Measurements from ENCODE around the gene MOGAT1.

Gene MOGAT1, protein sequence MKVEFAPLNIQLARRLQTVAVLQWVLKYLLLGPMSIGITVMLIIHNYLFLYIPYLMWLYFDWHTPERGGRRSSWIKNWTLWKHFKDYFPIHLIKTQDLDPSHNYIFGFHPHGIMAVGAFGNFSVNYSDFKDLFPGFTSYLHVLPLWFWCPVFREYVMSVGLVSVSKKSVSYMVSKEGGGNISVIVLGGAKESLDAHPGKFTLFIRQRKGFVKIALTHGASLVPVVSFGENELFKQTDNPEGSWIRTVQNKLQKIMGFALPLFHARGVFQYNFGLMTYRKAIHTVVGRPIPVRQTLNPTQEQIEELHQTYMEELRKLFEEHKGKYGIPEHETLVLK

GRCh38 chr2:222671259-222672067 is at the start of gene MOGAT1:
TSS of gene MOGAT1 (plus strand) at chr2:222671658. CDS start at chr2:222671786, 128 bp downstream.
- DNase-seq: peak; percentile 9

DNA sequence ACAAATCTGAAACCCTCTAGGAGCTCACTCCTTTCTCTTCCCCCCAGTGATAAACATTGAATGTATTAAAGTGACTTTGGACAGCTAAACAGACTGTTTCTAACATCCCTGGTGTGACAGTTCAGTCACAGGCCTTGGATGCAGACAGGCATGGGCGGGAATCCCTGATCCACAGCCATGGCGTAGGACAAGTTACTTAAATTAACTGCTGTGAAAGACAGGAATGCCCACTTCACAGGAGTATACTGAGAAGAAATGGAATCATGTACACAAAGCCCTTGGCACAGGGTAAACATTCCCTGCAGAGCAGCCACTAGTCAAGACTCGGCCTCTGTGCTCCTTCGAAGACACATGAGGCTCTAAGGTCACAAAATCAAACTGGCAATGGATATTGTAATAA is 49.6 kb upstream of the MOGAT1 start:
- no peak for DNase-seq

GRCh38 chr2:222622910-222623309 is 48.5 kb upstream of the MOGAT1 start:
- no peak for DNase-seq

DNA sequence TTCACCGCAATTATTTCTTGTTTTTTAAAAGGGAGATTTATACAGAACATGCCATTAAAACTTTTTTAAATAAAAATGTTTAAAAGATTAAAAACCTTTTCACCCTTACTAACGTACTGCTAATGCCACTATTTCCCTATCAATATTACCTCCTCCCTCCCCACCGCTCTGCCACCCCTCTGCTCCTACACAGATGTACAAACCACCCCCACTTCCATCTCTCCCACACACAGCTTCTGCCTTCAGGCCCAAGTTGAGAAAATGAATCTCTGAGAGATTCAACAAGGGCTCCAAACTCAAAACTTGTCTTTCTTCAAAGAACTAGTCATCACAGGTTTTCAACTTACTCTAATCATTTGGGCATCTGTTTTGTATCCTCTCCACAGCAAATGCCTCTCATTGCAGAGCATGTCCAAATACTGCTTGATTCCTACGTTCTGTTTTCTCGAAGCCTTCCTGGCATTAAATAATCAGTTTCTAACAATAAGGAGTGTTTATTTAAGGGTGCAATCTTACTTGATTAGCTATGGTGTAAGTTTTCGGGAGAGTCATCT is 47.6 kb upstream of the MOGAT1 start:
- no peak for DNase-seq

GRCh38 chr2:222627764-222628163 is 43.7 kb upstream of the MOGAT1 start:
- DNase-seq: no peak

DNA sequence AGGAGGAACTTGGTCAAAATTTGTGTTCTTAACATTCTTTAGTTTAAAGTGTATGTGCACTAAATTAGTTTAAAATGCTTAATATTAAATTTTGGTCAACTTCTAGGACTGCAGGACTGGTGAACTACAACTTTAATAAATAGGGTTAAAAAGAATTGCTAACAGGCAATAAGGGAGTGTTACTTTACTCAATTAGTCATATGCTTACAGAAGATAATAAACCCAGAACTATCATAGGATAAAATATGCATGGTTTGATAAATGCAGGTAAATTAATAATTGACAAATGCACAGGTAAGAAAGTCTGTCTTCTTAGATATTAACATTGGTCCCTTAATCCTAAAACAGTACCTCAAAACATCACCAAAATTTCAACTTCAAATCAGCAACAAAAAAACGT is 36.2 kb upstream of the MOGAT1 start:
- no peak for DNase-seq

DNA sequence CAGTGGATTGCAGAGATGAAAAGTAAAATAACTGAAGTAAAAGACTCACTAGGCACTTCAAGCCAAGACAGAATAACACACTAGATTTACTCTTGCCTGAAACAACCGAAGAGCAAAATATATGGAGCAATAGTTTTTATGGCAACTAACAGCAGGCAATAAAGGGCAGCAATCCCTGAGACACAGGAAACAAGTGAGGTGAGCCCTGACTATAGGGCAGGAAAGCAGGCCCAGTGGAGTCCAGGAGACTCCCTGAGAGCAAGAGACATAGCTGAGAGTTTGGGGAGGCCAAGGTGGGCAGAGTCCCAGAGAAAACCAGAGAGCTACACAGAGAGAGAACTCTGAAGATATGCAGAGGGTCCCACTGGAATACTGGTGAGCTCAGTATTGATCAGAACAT is 34.4 kb upstream of the MOGAT1 start:
- no peak for DNase-seq

DNA sequence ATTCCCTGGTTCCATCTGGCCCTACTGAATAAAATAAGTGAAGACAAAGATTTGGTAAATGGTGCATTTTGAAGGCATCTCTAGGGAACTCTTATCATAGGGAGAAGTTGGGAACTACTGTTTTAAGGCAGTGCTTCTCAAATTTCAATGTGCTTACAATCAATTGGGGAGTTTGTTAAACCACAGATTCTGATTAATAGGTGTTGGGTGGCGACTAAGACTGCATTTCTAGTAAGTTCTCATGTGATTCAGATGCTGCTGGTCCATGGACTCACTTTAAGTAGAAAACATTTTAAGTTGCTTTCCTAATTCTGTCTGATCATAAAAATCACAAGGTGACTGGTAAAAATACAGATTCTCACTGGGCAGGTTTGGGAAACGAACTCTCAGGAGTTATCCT is 30.1 kb upstream of the MOGAT1 start:
- no peak for DNase-seq

DNA sequence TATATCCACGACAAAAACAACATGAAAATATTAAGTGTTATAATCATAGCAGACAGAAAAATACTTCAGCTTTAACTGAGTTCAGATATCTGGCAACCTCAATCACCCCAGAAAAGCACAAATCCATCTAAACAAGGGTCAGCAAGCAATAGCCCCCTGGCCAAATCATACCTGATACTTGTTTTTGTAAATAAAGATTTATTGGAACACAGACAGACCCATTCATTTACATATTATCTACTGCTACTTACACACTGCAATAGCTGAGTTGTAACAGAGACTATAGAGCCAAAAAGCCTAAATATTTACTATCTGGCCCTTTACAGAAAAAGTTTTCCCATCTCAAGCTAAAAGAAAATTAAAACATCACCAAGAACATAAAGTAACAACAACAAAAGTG is 28.3 kb upstream of the MOGAT1 start:
- DNase-seq: no peak

DNA sequence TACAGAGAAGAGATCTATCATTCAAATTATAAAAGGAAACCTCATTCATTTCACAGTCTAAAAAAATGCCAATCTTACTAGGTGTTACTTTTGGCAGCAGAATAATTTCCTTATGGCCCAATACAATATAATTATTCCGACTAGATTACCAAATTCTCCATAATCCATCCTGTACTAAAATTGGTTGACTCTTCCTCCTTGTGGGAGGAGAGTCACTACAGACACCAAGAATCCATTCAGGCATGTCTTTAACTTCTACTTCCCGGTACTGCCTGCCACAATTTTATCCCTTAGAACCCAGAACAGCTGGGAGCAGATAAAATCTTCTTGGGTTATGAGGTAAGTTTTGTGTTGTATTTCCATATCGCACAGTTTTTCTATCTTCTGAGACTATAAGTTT is 25.4 kb upstream of the MOGAT1 start:
- DNase-seq: no peak

DNA sequence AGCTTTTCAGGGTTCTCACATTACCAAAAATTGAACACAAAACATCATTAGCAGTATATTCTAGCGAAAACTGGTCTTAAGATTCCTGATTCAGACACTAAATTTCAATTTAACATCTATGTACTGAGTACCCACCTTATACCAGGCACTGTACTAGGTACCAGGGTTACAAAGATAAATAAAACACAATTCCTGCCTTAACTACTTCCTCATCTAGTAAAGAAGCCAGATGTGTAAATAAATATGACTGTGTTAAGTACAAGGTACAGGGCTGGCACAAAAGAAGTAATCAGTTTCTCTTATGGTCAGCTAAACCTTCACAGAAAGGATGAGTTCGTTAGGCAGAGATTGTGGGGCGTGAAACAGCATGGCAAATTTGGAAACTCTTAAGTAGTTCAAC is 21.7 kb upstream of the MOGAT1 start:
- DNase-seq: no peak

DNA sequence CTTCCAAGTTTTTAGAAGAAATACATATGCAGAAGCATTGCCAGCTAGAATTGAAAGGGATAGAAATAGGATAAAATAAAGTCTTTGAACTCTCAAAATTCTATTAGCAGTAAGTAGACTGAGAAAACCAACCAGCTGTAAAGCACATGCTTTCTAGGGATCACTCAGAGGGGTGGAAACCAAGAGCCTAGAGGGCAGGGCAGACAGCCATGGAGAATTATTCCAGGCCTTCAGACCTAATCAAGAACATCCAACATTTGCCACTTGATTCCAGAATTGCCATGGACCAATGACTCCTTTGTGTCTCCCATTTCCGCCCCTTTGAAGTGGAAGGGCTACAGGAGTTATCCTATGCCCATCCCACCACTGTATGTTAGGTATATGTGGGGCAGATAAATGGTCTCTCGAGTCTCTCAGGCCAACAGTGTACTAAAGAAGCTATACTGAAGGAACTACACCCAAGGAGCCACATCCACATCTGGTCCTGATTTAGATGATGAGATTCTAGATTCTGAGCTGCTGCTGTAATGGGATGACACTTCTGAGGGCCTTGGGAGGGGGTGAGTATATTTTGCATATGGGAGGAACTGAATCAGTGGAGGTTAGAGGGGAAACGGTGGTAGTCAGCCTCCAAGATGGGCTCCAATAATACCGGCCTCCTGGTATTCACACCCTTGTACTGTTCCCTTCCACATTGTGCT is 19.6 kb upstream of the MOGAT1 start:
- no peak for DNase-seq

DNA sequence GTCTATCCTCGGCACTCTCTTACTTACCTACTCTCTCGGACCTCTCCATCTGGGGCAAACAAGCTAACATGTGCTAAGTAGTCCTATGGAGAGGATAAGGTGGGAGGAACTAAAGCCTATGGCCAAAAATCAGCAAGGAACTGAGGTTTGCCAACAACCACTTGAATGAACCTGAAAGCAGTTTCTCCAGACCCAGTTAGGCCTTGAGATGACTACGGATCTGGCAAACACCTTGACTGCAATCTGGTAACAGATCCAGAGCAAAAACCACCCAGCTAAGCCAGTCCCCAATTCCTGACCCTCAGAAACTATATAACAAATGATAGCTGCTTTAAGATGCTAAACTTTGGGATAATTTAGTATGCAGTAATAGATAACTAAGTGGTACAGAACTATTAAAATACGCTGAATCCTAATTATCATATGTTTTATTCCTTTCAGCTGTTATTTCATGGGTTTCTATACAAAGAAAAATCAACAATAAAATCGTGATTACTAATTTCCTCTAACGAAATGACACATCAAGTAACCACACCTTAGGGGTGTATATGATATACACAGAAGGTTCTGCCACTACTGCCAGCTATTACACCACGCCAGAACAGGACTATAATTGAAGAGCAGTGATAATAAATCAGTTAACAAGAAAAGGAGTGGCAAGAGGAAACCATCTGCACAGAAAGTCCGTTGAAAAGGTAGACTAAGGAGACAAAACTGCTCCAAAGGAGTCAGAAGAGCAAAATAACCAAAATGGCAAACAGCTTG is 18.8 kb upstream of the MOGAT1 start:
- DNase-seq: no peak

DNA sequence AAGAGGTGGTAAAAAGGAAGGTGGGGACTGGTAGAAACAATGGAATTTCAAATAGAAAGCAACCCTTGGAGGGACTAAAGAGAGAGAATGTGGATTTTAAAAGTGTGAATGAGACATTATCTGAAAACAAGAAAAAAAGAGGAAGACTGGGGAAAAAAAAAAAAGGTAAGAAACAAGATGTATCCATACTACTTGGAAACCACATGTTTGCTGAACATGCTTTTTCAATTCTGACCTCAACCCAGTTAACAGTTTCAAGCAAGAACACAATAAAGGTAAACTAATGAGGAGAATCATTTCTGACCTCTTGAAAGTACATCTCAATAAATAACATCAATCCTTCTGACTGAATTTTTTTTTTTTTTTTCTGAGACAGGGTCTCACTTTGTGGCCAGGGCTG is 18.2 kb upstream of the MOGAT1 start:
- no peak for DNase-seq

DNA sequence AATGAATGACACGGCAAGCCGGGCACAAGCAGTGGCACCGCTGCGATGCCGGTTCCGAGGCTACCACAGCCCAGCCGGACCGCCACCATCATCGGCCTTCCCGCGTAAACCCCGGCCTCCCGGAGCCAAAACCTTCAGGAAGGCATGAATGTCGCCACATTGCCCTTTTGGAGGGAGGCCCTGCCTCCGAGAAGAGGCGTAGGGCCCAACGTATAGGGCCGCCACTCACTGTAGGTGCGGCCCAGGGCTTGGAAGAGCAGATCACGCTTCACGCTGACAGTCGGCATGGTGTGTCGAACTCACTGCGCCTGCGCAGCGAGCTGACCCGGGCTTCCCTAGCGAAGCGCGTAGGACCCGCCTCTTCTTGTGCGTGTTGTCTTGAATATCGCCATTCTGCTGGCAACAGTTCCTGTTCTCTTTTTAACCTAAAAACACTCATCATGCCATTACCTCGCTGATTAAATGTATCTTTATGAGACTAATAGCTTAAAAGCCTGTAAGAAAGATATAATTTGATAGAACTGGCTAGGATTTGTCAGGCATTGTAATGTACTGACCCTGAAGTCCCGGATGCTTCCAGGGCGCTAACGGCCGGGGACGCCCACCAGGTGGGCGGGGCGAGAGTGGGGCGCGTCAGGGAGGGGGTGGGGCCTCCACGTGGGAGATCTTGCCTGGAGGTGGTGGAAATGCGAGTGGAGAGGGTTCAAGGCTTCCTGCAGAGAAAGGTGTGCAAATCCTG is 15.5 kb upstream of the MOGAT1 start, which contains the start of gene FARSB:
TSS of gene FARSB (minus strand) at position 306 of the 739 bp plus-strand sequence. CDS start at position 287, 19 bp downstream.
- peak; percentile 94 for DNase-seq

DNA sequence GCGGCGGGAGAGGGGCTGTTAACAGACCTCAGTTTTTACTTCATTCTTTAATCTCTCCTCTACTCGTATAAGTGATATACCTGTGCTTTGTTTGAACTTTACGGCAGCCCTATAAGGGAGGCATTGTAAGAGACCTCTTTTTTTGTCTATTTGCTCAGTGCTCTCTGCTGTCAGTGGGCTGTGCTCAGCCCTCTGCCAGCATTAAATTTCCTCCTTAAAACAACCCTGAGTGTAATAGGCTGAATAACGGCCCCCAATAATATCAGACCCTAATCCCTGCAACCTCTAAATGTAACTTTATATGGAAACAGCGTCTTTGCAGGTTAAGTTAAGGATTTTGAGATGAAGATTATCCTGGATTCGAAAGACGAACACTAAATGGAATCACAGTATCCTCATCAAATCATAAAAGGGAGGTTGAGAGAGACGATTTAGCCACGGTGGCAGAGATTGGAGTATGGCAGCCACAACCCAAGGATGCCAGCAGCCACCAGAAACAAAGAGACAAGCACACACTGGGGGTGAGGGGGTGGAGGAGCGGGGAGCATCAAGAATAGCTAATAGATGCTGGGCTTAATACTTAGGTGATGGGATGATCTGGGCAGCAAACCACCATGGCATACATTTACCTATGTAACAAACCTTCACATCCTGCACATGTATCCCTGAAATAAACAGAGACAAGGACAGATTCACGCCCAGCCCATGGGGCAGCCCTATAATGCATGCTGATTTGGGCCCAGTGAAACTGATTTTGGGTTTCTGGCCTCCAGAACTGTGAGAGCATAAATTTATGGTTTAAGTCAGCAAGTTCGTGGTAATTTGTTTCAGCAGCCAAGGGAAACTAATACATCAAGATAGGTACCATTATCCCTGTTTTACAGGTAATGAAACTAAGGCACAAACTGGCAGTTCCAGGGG is 14.7 kb upstream of the MOGAT1 start:
- no peak for DNase-seq

DNA sequence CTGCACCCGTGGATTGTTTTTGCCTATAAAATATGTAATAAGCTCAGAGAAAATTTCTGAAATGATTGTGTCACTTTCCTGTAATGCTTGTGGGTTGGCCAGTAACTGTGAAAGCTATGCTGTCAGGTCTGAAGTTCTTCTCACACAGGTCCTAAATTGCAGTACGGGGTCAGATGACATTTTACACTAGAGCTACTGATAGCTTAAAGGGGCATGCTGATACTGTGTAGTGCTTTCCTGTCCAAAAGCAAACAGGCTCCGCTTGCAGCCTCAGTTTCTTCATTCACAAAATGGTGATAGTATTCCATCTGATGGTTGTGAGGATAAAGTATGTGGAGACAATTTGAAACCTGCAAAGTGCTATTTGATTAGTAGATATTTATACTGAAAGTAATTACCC is 8.0 kb upstream of the MOGAT1 start:
- DNase-seq: no peak

DNA sequence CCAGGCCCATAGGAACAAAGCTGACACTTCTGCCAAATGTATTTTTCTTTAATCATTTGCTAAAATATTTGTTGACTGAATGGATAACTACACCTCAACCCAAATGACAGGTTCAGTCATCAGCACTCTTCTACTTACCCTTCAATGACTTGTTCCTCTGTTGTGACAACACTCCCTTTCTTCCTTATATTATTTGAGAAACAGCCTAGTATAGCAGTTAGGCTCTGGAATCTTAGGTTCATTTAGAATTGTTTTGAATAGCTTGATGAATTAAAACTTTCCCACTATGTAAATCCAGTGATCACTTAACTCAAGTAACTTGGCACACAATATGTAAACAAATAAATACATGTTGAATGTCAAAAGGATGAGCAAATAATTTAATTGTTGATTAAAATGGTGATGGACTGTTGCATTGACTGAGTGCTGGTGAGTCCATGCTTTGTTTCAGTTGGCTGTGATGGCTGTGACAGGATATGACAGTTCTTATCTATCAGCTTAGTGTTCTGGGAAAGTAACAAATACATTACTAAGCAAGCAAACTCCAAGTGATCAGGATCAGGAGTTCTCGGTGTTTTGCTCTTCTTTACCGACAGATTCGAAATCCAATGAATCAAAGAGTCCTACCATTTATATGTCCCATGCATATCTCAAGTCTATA is 2.8 kb upstream of the MOGAT1 start:
- no peak for DNase-seq

- DNase-seq: no peak
Measured at GRCh38 chr2:222669353-222669752, 2.1 kb upstream of the MOGAT1 start.
